A673 (cell line): Measurements from ENCODE around the gene MROH8.

ENCODE experiments used
- EZH2 ChIP-seq: fragments of 200-600 bp; sonication (generic); IDR thresholded peaks from 2 replicates; pipeline ENCODE4 v1.6.1; 2017; ENCODE audit warnings: borderline replicate concordance, low read depth, mild to moderate bottlenecking, mixed read lengths, antibody characterized with exemption, low read length; ENCODE audit not compliant: poor library complexity, severe bottlenecking
- TF ChIP-seq, protein P1 (sequence below): fragments of 300-800, 200-600 bp; sonication (generic); conservative IDR thresholded peaks from 2 replicates; pipeline ENCODE4 v1.5.1; 2017; ENCODE audit warnings: low read depth, mild to moderate bottlenecking, antibody characterized with exemption, low read length, moderate library complexity, mixed read lengths

GRCh38 chr20:37053230-37053950 lies 126.0 kb downstream of the MROH8 start:
- TF ChIP-seq, protein P1, sequence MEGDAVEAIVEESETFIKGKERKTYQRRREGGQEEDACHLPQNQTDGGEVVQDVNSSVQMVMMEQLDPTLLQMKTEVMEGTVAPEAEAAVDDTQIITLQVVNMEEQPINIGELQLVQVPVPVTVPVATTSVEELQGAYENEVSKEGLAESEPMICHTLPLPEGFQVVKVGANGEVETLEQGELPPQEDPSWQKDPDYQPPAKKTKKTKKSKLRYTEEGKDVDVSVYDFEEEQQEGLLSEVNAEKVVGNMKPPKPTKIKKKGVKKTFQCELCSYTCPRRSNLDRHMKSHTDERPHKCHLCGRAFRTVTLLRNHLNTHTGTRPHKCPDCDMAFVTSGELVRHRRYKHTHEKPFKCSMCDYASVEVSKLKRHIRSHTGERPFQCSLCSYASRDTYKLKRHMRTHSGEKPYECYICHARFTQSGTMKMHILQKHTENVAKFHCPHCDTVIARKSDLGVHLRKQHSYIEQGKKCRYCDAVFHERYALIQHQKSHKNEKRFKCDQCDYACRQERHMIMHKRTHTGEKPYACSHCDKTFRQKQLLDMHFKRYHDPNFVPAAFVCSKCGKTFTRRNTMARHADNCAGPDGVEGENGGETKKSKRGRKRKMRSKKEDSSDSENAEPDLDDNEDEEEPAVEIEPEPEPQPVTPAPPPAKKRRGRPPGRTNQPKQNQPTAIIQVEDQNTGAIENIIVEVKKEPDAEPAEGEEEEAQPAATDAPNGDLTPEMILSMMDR: no peak
- TF ChIP-seq EZH2: no peak
